ENCODE data around the gene PCNX2.

DNA sequence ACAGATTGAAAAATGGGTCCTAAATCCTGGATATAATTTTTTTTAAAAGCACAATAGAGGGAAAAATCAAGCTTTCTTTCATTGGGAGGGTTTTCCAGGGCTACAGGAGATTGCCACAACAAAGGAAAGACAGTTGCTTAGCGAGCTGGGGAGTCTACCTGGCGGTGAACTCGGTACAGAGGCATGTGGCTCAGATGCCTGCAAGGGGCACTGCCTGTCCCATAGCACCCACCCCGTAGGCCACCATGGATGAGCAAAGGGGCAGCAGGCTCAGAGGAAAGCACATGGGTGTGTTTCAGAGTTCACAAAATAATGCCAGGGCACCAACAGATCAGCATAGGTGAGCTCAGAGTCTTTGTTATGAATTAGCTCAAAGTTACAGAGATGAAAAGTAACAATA lies 79.5 kb downstream of the PCNX2 start:
- TF ChIP-seq, protein P1, sequence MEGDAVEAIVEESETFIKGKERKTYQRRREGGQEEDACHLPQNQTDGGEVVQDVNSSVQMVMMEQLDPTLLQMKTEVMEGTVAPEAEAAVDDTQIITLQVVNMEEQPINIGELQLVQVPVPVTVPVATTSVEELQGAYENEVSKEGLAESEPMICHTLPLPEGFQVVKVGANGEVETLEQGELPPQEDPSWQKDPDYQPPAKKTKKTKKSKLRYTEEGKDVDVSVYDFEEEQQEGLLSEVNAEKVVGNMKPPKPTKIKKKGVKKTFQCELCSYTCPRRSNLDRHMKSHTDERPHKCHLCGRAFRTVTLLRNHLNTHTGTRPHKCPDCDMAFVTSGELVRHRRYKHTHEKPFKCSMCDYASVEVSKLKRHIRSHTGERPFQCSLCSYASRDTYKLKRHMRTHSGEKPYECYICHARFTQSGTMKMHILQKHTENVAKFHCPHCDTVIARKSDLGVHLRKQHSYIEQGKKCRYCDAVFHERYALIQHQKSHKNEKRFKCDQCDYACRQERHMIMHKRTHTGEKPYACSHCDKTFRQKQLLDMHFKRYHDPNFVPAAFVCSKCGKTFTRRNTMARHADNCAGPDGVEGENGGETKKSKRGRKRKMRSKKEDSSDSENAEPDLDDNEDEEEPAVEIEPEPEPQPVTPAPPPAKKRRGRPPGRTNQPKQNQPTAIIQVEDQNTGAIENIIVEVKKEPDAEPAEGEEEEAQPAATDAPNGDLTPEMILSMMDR (conservative IDR thresholded peaks at IDR 0.05; ENCODE audit: low read depth in 2 of 2): no peak
- TF ChIP-seq STAT1 (IDR thresholded peaks at IDR 0.05; ENCODE audit: unreplicated experiment) (no peak), EZH2 (IDR thresholded peaks at IDR 0.05; ENCODE audit: low read depth, unreplicated experiment) (no peak), POLR2AphosphoS5 (IDR thresholded peaks at IDR 0.05; ENCODE audit: low read depth) (no peak), ZNF114 (CRISPR knock-in tag; IDR thresholded peaks at IDR 0.05) (no peak), CREB1 (CRISPR knock-in tag; IDR thresholded peaks at IDR 0.05; ENCODE audit: low read depth) (no peak), EZH2phosphoT487 (IDR thresholded peaks at IDR 0.05; ENCODE audit: unreplicated experiment) (no peak), JUNB (IDR thresholded peaks at IDR 0.05; ENCODE audit: unreplicated experiment) (no peak)
- TF ChIP-seq, protein P2, sequence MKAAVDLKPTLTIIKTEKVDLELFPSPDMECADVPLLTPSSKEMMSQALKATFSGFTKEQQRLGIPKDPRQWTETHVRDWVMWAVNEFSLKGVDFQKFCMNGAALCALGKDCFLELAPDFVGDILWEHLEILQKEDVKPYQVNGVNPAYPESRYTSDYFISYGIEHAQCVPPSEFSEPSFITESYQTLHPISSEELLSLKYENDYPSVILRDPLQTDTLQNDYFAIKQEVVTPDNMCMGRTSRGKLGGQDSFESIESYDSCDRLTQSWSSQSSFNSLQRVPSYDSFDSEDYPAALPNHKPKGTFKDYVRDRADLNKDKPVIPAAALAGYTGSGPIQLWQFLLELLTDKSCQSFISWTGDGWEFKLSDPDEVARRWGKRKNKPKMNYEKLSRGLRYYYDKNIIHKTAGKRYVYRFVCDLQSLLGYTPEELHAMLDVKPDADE (IDR thresholded peaks at IDR 0.05): no peak
- TF ChIP-seq, protein P3, sequence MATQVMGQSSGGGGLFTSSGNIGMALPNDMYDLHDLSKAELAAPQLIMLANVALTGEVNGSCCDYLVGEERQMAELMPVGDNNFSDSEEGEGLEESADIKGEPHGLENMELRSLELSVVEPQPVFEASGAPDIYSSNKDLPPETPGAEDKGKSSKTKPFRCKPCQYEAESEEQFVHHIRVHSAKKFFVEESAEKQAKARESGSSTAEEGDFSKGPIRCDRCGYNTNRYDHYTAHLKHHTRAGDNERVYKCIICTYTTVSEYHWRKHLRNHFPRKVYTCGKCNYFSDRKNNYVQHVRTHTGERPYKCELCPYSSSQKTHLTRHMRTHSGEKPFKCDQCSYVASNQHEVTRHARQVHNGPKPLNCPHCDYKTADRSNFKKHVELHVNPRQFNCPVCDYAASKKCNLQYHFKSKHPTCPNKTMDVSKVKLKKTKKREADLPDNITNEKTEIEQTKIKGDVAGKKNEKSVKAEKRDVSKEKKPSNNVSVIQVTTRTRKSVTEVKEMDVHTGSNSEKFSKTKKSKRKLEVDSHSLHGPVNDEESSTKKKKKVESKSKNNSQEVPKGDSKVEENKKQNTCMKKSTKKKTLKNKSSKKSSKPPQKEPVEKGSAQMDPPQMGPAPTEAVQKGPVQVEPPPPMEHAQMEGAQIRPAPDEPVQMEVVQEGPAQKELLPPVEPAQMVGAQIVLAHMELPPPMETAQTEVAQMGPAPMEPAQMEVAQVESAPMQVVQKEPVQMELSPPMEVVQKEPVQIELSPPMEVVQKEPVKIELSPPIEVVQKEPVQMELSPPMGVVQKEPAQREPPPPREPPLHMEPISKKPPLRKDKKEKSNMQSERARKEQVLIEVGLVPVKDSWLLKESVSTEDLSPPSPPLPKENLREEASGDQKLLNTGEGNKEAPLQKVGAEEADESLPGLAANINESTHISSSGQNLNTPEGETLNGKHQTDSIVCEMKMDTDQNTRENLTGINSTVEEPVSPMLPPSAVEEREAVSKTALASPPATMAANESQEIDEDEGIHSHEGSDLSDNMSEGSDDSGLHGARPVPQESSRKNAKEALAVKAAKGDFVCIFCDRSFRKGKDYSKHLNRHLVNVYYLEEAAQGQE (IDR thresholded peaks at IDR 0.05; ENCODE audit: unreplicated experiment): no peak
- TF ChIP-seq, protein P4, sequence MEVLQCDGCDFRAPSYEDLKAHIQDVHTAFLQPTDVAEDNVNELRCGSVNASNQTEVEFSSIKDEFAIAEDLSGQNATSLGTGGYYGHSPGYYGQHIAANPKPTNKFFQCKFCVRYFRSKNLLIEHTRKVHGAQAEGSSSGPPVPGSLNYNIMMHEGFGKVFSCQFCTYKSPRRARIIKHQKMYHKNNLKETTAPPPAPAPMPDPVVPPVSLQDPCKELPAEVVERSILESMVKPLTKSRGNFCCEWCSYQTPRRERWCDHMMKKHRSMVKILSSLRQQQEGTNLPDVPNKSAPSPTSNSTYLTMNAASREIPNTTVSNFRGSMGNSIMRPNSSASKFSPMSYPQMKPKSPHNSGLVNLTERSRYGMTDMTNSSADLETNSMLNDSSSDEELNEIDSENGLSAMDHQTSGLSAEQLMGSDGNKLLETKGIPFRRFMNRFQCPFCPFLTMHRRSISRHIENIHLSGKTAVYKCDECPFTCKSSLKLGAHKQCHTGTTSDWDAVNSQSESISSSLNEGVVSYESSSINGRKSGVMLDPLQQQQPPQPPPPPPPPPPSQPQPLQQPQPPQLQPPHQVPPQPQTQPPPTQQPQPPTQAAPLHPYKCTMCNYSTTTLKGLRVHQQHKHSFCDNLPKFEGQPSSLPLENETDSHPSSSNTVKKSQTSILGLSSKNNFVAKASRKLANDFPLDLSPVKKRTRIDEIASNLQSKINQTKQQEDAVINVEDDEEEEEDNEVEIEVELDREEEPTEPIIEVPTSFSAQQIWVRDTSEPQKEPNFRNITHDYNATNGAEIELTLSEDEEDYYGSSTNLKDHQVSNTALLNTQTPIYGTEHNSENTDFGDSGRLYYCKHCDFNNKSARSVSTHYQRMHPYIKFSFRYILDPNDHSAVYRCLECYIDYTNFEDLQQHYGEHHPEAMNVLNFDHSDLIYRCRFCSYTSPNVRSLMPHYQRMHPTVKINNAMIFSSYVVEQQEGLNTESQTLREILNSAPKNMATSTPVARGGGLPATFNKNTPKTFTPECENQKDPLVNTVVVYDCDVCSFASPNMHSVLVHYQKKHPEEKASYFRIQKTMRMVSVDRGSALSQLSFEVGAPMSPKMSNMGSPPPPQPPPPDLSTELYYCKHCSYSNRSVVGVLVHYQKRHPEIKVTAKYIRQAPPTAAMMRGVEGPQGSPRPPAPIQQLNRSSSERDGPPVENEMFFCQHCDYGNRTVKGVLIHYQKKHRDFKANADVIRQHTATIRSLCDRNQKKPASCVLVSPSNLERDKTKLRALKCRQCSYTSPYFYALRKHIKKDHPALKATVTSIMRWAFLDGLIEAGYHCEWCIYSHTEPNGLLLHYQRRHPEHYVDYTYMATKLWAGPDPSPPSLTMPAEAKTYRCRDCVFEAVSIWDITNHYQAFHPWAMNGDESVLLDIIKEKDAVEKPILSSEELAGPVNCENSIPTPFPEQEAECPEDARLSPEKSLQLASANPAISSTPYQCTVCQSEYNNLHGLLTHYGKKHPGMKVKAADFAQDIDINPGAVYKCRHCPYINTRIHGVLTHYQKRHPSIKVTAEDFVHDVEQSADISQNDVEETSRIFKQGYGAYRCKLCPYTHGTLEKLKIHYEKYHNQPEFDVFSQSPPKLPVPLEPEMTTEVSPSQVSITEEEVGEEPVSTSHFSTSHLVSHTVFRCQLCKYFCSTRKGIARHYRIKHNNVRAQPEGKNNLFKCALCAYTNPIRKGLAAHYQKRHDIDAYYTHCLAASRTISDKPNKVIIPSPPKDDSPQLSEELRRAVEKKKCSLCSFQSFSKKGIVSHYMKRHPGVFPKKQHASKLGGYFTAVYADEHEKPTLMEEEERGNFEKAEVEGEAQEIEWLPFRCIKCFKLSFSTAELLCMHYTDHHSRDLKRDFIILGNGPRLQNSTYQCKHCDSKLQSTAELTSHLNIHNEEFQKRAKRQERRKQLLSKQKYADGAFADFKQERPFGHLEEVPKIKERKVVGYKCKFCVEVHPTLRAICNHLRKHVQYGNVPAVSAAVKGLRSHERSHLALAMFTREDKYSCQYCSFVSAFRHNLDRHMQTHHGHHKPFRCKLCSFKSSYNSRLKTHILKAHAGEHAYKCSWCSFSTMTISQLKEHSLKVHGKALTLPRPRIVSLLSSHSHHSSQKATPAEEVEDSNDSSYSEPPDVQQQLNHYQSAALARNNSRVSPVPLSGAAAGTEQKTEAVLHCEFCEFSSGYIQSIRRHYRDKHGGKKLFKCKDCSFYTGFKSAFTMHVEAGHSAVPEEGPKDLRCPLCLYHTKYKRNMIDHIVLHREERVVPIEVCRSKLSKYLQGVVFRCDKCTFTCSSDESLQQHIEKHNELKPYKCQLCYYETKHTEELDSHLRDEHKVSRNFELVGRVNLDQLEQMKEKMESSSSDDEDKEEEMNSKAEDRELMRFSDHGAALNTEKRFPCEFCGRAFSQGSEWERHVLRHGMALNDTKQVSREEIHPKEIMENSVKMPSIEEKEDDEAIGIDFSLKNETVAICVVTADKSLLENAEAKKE (CRISPR knock-in tag; IDR thresholded peaks at IDR 0.05): no peak
